ENCODE measurements around the gene FOXO1.

FOXO1 gene

DNA sequence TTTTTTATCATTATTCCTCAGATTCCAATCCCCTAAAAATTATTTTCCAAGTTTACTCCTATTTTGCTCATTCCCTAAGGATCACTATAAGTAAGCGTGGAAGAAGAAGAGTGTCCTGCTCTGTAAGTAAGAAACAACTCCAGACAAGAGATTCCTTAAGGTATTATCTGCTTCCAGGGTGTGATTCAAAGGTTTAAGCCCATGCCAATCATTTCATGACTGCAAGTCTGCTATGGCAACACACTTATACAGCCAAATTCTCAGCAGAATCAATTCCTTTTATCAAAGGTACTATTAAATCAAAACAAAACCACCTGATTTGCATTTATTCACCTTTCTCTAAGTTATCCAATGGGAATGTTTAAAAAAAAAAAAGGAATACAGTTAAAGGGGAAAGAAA lies 43.7 kb downstream of the FOXO1 start:
- Histone ChIP-seq H3K4me3 (ENCODE audit: insufficient read depth, low read length, poor library complexity, severe bottlenecking) (no peak overlapping the region), H3K9me2 (replicated peaks; ENCODE audit: insufficient read depth, low read length) (no peaks in the 10 kb centered on the region), H3K79me2 (ENCODE audit: insufficient read depth, low read length) (peaks cover 100% of the 10 kb centered on the region), H3K9ac (ENCODE audit: low read length) (no peak overlapping the region), H3K9me3 (ENCODE audit: insufficient read depth, low read length) (no peaks in the 10 kb centered on the region), H3K27ac (ENCODE audit: low read depth, low read length) (no peak overlapping the region), H3K36me3 (ENCODE audit: low read length) (peaks cover 12% of the 10 kb centered on the region; the same call in 1 of the 2 replicates), H3K27me3 (ENCODE audit: low read length) (no peaks in the 10 kb centered on the region), H3F3A (ENCODE audit: insufficient read depth) (peaks cover 18% of the 10 kb centered on the region; the same call in 1 of the 2 replicates), H4K20me1 (ENCODE audit: low read depth, low read length) (peaks cover 60% of the 10 kb centered on the region), H2AFZ (ENCODE audit: low read depth, low read length, severe bottlenecking) (no peak overlapping the region), H3K4me2 (ENCODE audit: low read depth, low read length, poor library complexity, severe bottlenecking) (peak overlapping the region; percentile 9)
- TF ChIP-seq EZH2phosphoT487 (conservative IDR thresholded peaks at IDR 0.05; ENCODE audit: low read length): no peak
- TF ChIP-seq, protein P1, sequence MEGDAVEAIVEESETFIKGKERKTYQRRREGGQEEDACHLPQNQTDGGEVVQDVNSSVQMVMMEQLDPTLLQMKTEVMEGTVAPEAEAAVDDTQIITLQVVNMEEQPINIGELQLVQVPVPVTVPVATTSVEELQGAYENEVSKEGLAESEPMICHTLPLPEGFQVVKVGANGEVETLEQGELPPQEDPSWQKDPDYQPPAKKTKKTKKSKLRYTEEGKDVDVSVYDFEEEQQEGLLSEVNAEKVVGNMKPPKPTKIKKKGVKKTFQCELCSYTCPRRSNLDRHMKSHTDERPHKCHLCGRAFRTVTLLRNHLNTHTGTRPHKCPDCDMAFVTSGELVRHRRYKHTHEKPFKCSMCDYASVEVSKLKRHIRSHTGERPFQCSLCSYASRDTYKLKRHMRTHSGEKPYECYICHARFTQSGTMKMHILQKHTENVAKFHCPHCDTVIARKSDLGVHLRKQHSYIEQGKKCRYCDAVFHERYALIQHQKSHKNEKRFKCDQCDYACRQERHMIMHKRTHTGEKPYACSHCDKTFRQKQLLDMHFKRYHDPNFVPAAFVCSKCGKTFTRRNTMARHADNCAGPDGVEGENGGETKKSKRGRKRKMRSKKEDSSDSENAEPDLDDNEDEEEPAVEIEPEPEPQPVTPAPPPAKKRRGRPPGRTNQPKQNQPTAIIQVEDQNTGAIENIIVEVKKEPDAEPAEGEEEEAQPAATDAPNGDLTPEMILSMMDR (IDR thresholded peaks at IDR 0.05; ENCODE audit: insufficient read depth, low read length, poor library complexity, severe bottlenecking): no peak

DNA sequence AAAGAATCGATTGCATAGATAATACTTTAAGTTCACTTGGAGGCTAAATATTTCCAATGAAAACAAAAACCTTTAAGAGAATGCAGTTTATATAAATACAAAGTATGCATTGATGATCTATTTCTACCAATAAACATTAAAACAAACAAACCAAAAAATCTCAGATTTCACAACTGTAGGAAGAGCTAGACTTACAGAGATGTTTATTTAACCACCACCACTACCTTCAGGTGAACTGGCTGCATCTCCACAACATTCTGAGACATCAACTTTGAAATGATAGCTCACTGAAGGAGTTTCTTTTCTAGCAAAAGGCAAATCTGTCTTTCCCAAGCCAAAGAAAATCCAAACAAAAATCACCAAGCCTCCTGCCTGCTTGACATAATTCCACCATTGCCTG lies 44.2 kb downstream of the FOXO1 start:
- Histone ChIP-seq H3K79me2 (ENCODE audit: insufficient read depth, low read length) (peaks cover 100% of the 10 kb centered on the region), H3K36me3 (ENCODE audit: low read length) (peaks cover 12% of the 10 kb centered on the region; the same call in 1 of the 2 replicates)

DNA sequence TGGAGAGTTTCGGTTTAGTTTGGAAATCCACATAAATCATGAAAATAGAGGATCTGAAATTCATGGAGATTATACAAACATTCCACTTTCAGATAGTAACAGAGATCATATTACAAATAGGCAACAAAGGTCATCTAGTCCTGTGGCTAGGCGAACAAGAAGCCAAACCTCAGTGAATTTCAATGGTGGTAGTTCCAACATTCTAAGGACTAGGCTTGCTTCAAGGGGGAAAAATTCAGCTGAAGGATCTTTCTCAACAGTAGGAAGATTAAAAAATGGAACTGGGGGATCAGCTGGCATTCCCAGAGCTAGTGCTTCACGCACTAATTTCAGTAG lies 47.0 kb downstream of the FOXO1 start:
- H3K79me2 ChIP-seq (ENCODE audit: insufficient read depth, low read length): peaks cover 100% of the 10 kb centered on the region
- no peak overlapping the region for H3K9ac ChIP-seq (ENCODE audit: low read length)
- H3K36me3 ChIP-seq (ENCODE audit: low read length): peaks cover 2% of the 10 kb centered on the region; the same call in 1 of the 2 replicates
- H4K20me1 ChIP-seq (ENCODE audit: low read depth, low read length): peaks cover 34% of the 10 kb centered on the region
- no peak overlapping the region for H3K4me3 ChIP-seq (ENCODE audit: insufficient read depth, low read length, poor library complexity, severe bottlenecking)
- H3K27me3 ChIP-seq (ENCODE audit: low read length): no peaks in the 10 kb centered on the region
- no peaks in the 10 kb centered on the region for H3K9me3 ChIP-seq (ENCODE audit: insufficient read depth, low read length)
- TF ChIP-seq, protein P1 (IDR thresholded peaks at IDR 0.05; ENCODE audit: insufficient read depth, low read length, poor library complexity, severe bottlenecking): no peak
- TF ChIP-seq EZH2phosphoT487 (conservative IDR thresholded peaks at IDR 0.05; ENCODE audit: low read length): no peak
- H2AFZ ChIP-seq (ENCODE audit: low read depth, low read length, severe bottlenecking): no peak overlapping the region
- H3K9me2 ChIP-seq (replicated peaks; ENCODE audit: insufficient read depth, low read length): no peaks in the 10 kb centered on the region
- no peak overlapping the region for H3K27ac ChIP-seq (ENCODE audit: low read depth, low read length)
- H3F3A ChIP-seq (ENCODE audit: insufficient read depth): peaks cover 28% of the 10 kb centered on the region
- peak overlapping the region; percentile 43 for H3K4me2 ChIP-seq (ENCODE audit: low read depth, low read length, poor library complexity, severe bottlenecking)

More for the DNA sequence above, 44.2 kb downstream of the FOXO1 start:
- H3K27me3 ChIP-seq (ENCODE audit: low read length): no peaks in the 10 kb centered on the region
- no peak overlapping the region for H3K4me3 ChIP-seq (ENCODE audit: insufficient read depth, low read length, poor library complexity, severe bottlenecking)
- no peak overlapping the region for H2AFZ ChIP-seq (ENCODE audit: low read depth, low read length, severe bottlenecking)
- no peak overlapping the region for H3K9ac ChIP-seq (ENCODE audit: low read length)
- H3K9me2 ChIP-seq (replicated peaks; ENCODE audit: insufficient read depth, low read length): no peaks in the 10 kb centered on the region
- TF ChIP-seq EZH2phosphoT487 (conservative IDR thresholded peaks at IDR 0.05; ENCODE audit: low read length): no peak
- TF ChIP-seq, protein P1 (IDR thresholded peaks at IDR 0.05; ENCODE audit: insufficient read depth, low read length, poor library complexity, severe bottlenecking): no peak
- no peak overlapping the region for H3K27ac ChIP-seq (ENCODE audit: low read depth, low read length)
- H3K9me3 ChIP-seq (ENCODE audit: insufficient read depth, low read length): no peaks in the 10 kb centered on the region
- peaks cover 60% of the 10 kb centered on the region for H4K20me1 ChIP-seq (ENCODE audit: low read depth, low read length)
- peaks cover 18% of the 10 kb centered on the region; the same call in 1 of the 2 replicates for H3F3A ChIP-seq (ENCODE audit: insufficient read depth)
- peak overlapping the region; percentile 9 for H3K4me2 ChIP-seq (ENCODE audit: low read depth, low read length, poor library complexity, severe bottlenecking)

Data from SU-DHL-6 (cell line).